Measurements from ENCODE around the gene TSC22D4. TPM values are rescaled to one million over a fixed set of nuclear protein-coding genes. Genes with fewer than 3 reads are reported as not detected.
"Not testable (repeated sequence)": the region's sequence is repeated elsewhere in the genome, so short reads cannot be mapped to it uniquely, and the experiment has no call there.

TSC22D4 gene
- total and polyA plus RNA-seq, 2 experiments from 2014 or later = 19.1 to 30.7 TPM

- H3F3A ChIP-seq (ENCODE audit: insufficient read depth) = no peaks in the 10 kb centered on the region
- H3K4me1 ChIP-seq (ENCODE audit: insufficient read depth) = no peaks in the 10 kb centered on the region
- in situ Hi-C loops (cut with MboI) = loop anchor here (25.0 kb wide), 1 partner anchor 405 kb away; the partner anchor contains the start of genes SLC12A9 and TRIP6
- TF ChIP-seq EZH2phosphoT487 (IDR thresholded peaks at IDR 0.05; ENCODE audit: insufficient read depth, low read depth) (no peak), EZH2 (IDR thresholded peaks at IDR 0.05; ENCODE audit: insufficient read depth, poor library complexity, severe bottlenecking) (no peak)
- H3K4me2 ChIP-seq (ENCODE audit: unreplicated experiment) = no peak overlapping the region
- H3K9ac ChIP-seq = no peak overlapping the region
- no peaks in the 10 kb centered on the region for H3K36me3 ChIP-seq (ENCODE audit: low read depth)
- DNase-seq = no peak
- no peak overlapping the region for H3K27ac ChIP-seq
- no peaks in the 10 kb centered on the region for H3K9me3 ChIP-seq (ENCODE audit: low read depth)
- no peaks in the 10 kb centered on the region for H3K27me3 ChIP-seq (replicated peaks; ENCODE audit: insufficient read depth)
- no peaks in the 10 kb centered on the region for H3K9me2 ChIP-seq (ENCODE audit: insufficient read depth)
- no peaks in the 10 kb centered on the region for H3K79me2 ChIP-seq (ENCODE audit: insufficient read depth)
- H4K20me1 ChIP-seq (ENCODE audit: insufficient read depth) = no peaks in the 10 kb centered on the region
- WGBS, 2 experiments (ENCODE audit: low coverage in 1 of 2, low lambda C conversion rate in 2 of 2, missing lambda C conversion rate in 2 of 2) = 92 to 95% methylated on average over 6 of the region's 6 CpGs
- H2AFZ ChIP-seq = no peak overlapping the region
- no peak overlapping the region for H3K4me3 ChIP-seq
Measured at GRCh38 chr7:100457033-100457432, 22.0 kb downstream of the TSC22D4 start.

GRCh38 chr7:100456562-100456961 lies 22.5 kb downstream of the TSC22D4 start:
- H3K4me1 ChIP-seq (ENCODE audit: insufficient read depth) = no peaks in the 10 kb centered on the region
- no peaks in the 10 kb centered on the region for H3K79me2 ChIP-seq (ENCODE audit: insufficient read depth)
- H3K9me3 ChIP-seq (ENCODE audit: low read depth) = no peaks in the 10 kb centered on the region
- no peaks in the 10 kb centered on the region for H3K9me2 ChIP-seq (ENCODE audit: insufficient read depth)
- no peaks in the 10 kb centered on the region for H4K20me1 ChIP-seq (ENCODE audit: insufficient read depth)
- no peaks in the 10 kb centered on the region for H3F3A ChIP-seq (ENCODE audit: insufficient read depth)
- no peaks in the 10 kb centered on the region for H3K27me3 ChIP-seq (replicated peaks; ENCODE audit: insufficient read depth)
- H3K27ac ChIP-seq = no peak overlapping the region
- WGBS, 2 experiments (ENCODE audit: low coverage in 1 of 2, low lambda C conversion rate in 2 of 2, missing lambda C conversion rate in 2 of 2) = 87 to 92% methylated on average over 14 of the region's 14 CpGs
- in situ Hi-C loops (cut with MboI) = loop anchor here (25.0 kb wide), 1 partner anchor 406 kb away; the partner anchor contains the start of genes SLC12A9 and TRIP6
- DNase-seq = no peak
- no peak overlapping the region for H3K9ac ChIP-seq
- TF ChIP-seq EZH2phosphoT487 (IDR thresholded peaks at IDR 0.05; ENCODE audit: insufficient read depth, low read depth) (no peak), EZH2 (IDR thresholded peaks at IDR 0.05; ENCODE audit: insufficient read depth, poor library complexity, severe bottlenecking) (no peak)
- H3K4me2 ChIP-seq (ENCODE audit: unreplicated experiment) = no peak overlapping the region
- H3K4me3 ChIP-seq = no peak overlapping the region
- H2AFZ ChIP-seq = no peak overlapping the region
- H3K36me3 ChIP-seq (ENCODE audit: low read depth) = no peaks in the 10 kb centered on the region

DNA sequence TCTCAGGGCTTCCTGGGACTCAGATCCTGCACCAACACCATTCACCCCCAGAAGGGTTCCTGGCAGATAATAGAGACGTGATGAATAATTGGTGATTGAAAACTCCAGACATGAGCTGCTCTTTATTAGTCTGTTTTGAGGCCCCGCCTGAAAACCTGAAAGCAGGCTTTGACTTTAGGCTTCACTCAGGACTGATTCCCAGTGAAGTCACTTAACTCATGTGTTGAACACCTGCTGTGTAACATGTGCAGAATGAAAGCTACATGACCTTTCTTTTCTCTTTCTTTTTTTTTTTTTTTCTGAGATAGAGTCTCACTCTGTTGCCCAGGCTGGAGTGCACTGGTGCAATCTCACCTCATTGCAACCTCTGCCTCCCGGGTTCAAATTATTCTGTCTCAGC lies 23.8 kb downstream of the TSC22D4 start:
- Histone ChIP-seq H3K9ac (no peak overlapping the region), H3K4me2 (ENCODE audit: unreplicated experiment) (no peak overlapping the region), H3K9me2 (ENCODE audit: insufficient read depth) (no peaks in the 10 kb centered on the region), H3K4me3 (no peak overlapping the region), H3K9me3 (ENCODE audit: low read depth) (no peaks in the 10 kb centered on the region), H2AFZ (no peak overlapping the region), H3F3A (ENCODE audit: insufficient read depth) (no peaks in the 10 kb centered on the region), H3K79me2 (ENCODE audit: insufficient read depth) (no peaks in the 10 kb centered on the region), H4K20me1 (ENCODE audit: insufficient read depth) (no peaks in the 10 kb centered on the region), H3K4me1 (ENCODE audit: insufficient read depth) (no peaks in the 10 kb centered on the region), H3K27ac (no peak overlapping the region), H3K27me3 (replicated peaks; ENCODE audit: insufficient read depth) (no peaks in the 10 kb centered on the region), H3K36me3 (ENCODE audit: low read depth) (no peaks in the 10 kb centered on the region)
- WGBS, 2 experiments (ENCODE audit: low coverage in 1 of 2, low lambda C conversion rate in 2 of 2, missing lambda C conversion rate in 2 of 2) = 50 to 55% methylated on average over 3 of the region's 3 CpGs
- in situ Hi-C loops (cut with MboI) = loop anchor here (25.0 kb wide), 1 partner anchor 407 kb away; the partner anchor contains the start of genes SLC12A9 and TRIP6
- DNase-seq = no peak
- TF ChIP-seq EZH2 (IDR thresholded peaks at IDR 0.05; ENCODE audit: insufficient read depth, poor library complexity, severe bottlenecking) (no peak), EZH2phosphoT487 (IDR thresholded peaks at IDR 0.05; ENCODE audit: insufficient read depth, low read depth) (no peak)

DNA sequence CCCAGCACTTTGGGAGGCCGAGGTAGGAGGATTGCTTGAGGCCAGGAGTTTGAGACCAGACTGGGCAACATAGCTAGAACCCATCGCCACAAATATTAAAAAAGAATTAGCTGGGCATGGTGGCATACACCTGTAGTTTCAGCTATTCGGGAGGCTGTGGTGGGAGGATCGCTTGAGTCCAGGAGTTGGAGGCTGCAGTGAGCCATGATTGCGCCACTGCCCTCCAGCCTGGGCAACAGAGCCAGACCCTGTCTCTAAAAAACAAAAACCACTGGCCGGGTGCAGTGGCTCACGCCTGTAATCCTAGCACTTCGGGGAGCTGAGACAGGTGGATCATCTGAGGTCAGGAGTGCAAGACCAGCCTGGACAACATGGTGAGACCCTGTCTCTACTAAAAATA lies 25.2 kb downstream of the TSC22D4 start:
- H3K4me1 ChIP-seq (ENCODE audit: insufficient read depth); H3K79me2 ChIP-seq (ENCODE audit: insufficient read depth); H3K4me2 ChIP-seq (ENCODE audit: unreplicated experiment); H3F3A ChIP-seq (ENCODE audit: insufficient read depth); H3K27ac ChIP-seq; H3K36me3 ChIP-seq (ENCODE audit: low read depth); DNase-seq; H4K20me1 ChIP-seq (ENCODE audit: insufficient read depth); H3K4me3 ChIP-seq; H3K9me3 ChIP-seq (ENCODE audit: low read depth); H3K27me3 ChIP-seq (replicated peaks; ENCODE audit: insufficient read depth); H3K9me2 ChIP-seq (ENCODE audit: insufficient read depth); H3K9ac ChIP-seq; H2AFZ ChIP-seq: not testable (repeated sequence)
- in situ Hi-C loops (cut with MboI) = loop anchor here (25.0 kb wide), 1 partner anchor 408 kb away; the partner anchor contains the start of genes SLC12A9 and TRIP6
- 86 to 90% methylated on average over 8 of the region's 8 CpGs for WGBS, 2 experiments (ENCODE audit: low coverage in 1 of 2, low lambda C conversion rate in 2 of 2, missing lambda C conversion rate in 2 of 2)

GRCh38 chr7:100452513-100452912 lies 26.5 kb downstream of the TSC22D4 start:
- Histone ChIP-seq H3K79me2 (ENCODE audit: insufficient read depth) (no peaks in the 10 kb centered on the region), H3K9me3 (ENCODE audit: low read depth) (no peaks in the 10 kb centered on the region), H3K4me1 (ENCODE audit: insufficient read depth) (no peaks in the 10 kb centered on the region), H3K9me2 (ENCODE audit: insufficient read depth) (no peaks in the 10 kb centered on the region), H3K36me3 (ENCODE audit: low read depth) (no peaks in the 10 kb centered on the region), H3K27ac (no peak overlapping the region), H3K4me3 (no peak overlapping the region), H3F3A (ENCODE audit: insufficient read depth) (no peaks in the 10 kb centered on the region), H3K27me3 (replicated peaks; ENCODE audit: insufficient read depth) (no peaks in the 10 kb centered on the region), H4K20me1 (ENCODE audit: insufficient read depth) (no peaks in the 10 kb centered on the region), H2AFZ (no peak overlapping the region), H3K9ac (no peak overlapping the region), H3K4me2 (ENCODE audit: unreplicated experiment) (no peak overlapping the region)
- in situ Hi-C loops (cut with MboI) = loop anchor here (25.0 kb wide), 1 partner anchor 410 kb away; the partner anchor contains the start of genes SLC12A9 and TRIP6
- TF ChIP-seq EZH2 (IDR thresholded peaks at IDR 0.05; ENCODE audit: insufficient read depth, poor library complexity, severe bottlenecking) = no peak
- TF ChIP-seq EZH2phosphoT487 (IDR thresholded peaks at IDR 0.05; ENCODE audit: insufficient read depth, low read depth) = no peak
- no peak for DNase-seq
- WGBS, 2 experiments (ENCODE audit: low coverage in 1 of 2, low lambda C conversion rate in 2 of 2, missing lambda C conversion rate in 2 of 2) = 66 to 70% methylated on average over 3 of the region's 3 CpGs

Measured in GM23248 (cell line).